ENCODE results near the gene NMNAT1. TPM values are rescaled to one million over a fixed set of nuclear protein-coding genes. Genes with fewer than 3 reads are reported as not detected.

The NMNAT1 gene
- total and polyA plus RNA-seq, 8 donors: 3.1 to 18.8 (median 8.7) TPM

DNA sequence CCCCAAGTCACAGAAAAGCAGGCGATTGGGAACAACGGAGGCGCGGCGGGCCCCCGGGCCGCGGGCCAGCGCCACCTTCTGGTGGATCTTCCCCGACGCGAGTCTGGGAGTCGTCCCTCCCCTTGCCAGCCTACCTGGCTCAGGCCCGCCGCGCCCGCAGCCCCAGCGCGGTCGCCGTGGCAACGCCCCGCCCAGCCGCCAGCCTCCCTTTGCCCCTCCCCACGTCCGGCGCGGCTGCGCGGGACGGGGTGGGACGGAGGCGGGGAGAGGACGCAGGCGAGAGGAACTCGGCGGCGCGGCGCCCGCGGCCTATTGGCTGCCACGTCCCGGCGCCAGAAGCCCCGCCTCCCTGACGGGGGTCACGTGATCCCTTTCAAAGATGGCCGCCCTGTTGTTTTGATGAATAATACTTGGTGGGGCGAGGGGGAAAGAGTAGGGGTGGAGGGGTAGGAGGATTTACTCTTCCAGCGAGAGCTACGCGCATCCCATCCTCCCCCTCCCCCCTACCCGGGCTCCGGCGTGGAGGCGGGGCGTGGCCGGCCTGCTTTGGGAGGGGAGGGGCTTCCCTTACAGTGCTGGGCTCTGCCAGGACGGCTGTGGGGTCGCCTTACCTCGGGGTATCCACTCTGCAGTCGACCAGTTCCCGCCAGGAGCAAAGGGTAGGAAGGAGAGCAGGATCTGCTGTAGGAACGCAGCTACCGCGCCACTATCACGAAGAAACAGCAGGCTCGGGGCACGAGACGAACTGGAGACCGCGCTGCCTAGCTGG lies 89.5 kb downstream of the NMNAT1 start, which contains the start of gene UBE4B:
TSS of gene UBE4B (plus strand) at position 369 of the 769 bp plus-strand sequence. CDS start 713 bp downstream, outside the sequence.
- H3K27ac ChIP-seq: peak within 1 kb of the TSS; percentile 91 to 97 (median 94)
- no peaks in the 10 kb centered on the region for H3K27me3 ChIP-seq
- intact Hi-C loops (cut with DNase I; ENCODE audit: low total_unique reads): loop anchor here (10.0 kb wide), 2 partner anchors 88 to 158 kb away; partner anchors contain the start of genes LZIC and NMNAT1
- H3K4me3 ChIP-seq: peak within 1 kb of the TSS; percentile 84 to 94 (median 86)
- DNase-seq: peak; percentile 99 to 100
- H3K9me3 ChIP-seq: no peaks in the 10 kb centered on the region
- TF ChIP-seq POLR2AphosphoS5 (IDR thresholded peaks at IDR 0.05) (peak in 1 of 3 donors; percentile 82), EP300 (IDR thresholded peaks at IDR 0.05) (no peak), POLR2A (IDR thresholded peaks at IDR 0.05) (no peak)
- TF ChIP-seq, protein P1, sequence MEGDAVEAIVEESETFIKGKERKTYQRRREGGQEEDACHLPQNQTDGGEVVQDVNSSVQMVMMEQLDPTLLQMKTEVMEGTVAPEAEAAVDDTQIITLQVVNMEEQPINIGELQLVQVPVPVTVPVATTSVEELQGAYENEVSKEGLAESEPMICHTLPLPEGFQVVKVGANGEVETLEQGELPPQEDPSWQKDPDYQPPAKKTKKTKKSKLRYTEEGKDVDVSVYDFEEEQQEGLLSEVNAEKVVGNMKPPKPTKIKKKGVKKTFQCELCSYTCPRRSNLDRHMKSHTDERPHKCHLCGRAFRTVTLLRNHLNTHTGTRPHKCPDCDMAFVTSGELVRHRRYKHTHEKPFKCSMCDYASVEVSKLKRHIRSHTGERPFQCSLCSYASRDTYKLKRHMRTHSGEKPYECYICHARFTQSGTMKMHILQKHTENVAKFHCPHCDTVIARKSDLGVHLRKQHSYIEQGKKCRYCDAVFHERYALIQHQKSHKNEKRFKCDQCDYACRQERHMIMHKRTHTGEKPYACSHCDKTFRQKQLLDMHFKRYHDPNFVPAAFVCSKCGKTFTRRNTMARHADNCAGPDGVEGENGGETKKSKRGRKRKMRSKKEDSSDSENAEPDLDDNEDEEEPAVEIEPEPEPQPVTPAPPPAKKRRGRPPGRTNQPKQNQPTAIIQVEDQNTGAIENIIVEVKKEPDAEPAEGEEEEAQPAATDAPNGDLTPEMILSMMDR (IDR thresholded peaks at IDR 0.05): peak in 5 of 7 experiments; percentile 63 to 90 (median 77)
- H3K36me3 ChIP-seq: peaks cover 7 to 16% (median 14%) of the 10 kb centered on the region in 4 donors
- H3K4me1 ChIP-seq: peaks cover 12 to 53% (median 30%) of the 10 kb centered on the region in 4 donors
- WGBS, 5 donors: 0 to 1% (median 1%) methylated on average over 23 to 73 of the region's 73 CpGs

DNA sequence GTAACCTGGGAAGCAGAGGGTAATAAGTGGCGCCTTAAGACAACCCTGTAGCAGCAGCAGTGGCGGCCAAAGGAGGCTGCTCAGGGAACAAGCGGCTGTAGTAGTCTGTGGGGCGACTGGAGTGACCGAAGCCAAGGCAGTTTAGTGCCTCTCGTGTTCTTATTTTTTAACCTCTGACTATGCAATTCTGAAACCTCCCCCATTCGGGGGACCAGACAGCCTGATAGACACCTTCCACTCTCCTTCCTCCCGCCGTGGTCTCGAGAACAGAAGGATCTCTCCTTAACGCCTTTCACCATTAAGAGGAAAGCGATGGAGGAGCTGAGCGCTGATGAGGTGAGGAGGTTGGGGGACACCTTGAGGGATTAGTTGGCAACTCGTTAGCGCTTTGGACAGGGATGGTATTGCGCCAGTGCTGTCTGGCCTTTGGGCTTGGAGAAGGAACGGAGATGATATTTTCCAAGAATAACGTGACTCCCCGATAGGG lies 90.1 kb downstream of the NMNAT1 start:
- peaks cover 10 to 22% (median 19%) of the 10 kb centered on the region in 4 donors for H3K36me3 ChIP-seq
- H3K4me1 ChIP-seq: peaks cover 12 to 55% (median 30%) of the 10 kb centered on the region in 4 donors
- H3K27ac ChIP-seq: peak overlapping the region; percentile 91 to 97 (median 94)
- 0 to 2% (median 0%) methylated on average over 19 of the region's 19 CpGs for WGBS, 5 donors
- H3K9me3 ChIP-seq: no peaks in the 10 kb centered on the region
- no peaks in the 10 kb centered on the region for H3K27me3 ChIP-seq
- DNase-seq: peak in 1 of 2 donors; percentile 62
- intact Hi-C loops (cut with DNase I; ENCODE audit: low total_unique reads): loop anchor here (10.0 kb wide), 2 partner anchors 89 to 159 kb away; partner anchors contain the start of genes LZIC and NMNAT1
- H3K4me3 ChIP-seq: peak overlapping the region; percentile 84 to 94 (median 86)
- TF ChIP-seq EP300 (IDR thresholded peaks at IDR 0.05) (no peak), POLR2A (IDR thresholded peaks at IDR 0.05) (no peak), POLR2AphosphoS5 (IDR thresholded peaks at IDR 0.05) (no peak)
- TF ChIP-seq, protein P1 (IDR thresholded peaks at IDR 0.05): no peak

Small RNA genes within 50 kb of the gene (small RNA-seq; reads per million reads assigned to genes)
- gene MIR5697: 0 to 0.20 (median 0) reads per million in 4 donors

Other genes with a start within 250 kb of the NMNAT1 start
- 100 to 1,000 TPM in 1 of 5 donors, 10 to 100 TPM in 4; 15.8 to 156 (median 42.6) TPM for gene CLSTN1, start 119.5 kb upstream of the NMNAT1 start, total RNA-seq
- 10 to 100 TPM; 10.5 to 59.3 (median 18.9) TPM for gene CLSTN1, start 119.5 kb upstream of the NMNAT1 start, polyA plus RNA-seq
- 10 to 100 TPM; 12.3 to 49.8 (median 34.2) TPM for gene CTNNBIP1, start 33.2 kb upstream of the NMNAT1 start, total RNA-seq
- 10 to 100 TPM; 17.2 to 38.5 (median 36.1) TPM for gene CTNNBIP1, start 33.2 kb upstream of the NMNAT1 start, polyA plus RNA-seq
- 10 to 100 TPM in 3 of 5 donors, 1 to 10 TPM in 2; 1.8 to 32.5 (median 10.7) TPM for gene LZIC, start 84 bp upstream of the NMNAT1 start, total RNA-seq
- 10 to 100 TPM; 11.7 to 21.7 (median 18.7) TPM for gene LZIC, start 84 bp upstream of the NMNAT1 start, polyA plus RNA-seq
- 1 to 10 TPM in 2 of 5 donors, not detected in 3; 3.5 to 6.2 TPM for gene RBP7, start 53.8 kb downstream of the NMNAT1 start, total RNA-seq
- 10 to 100 TPM; 16.1 to 24.8 (median 18.8) TPM for gene RBP7, start 53.8 kb downstream of the NMNAT1 start, polyA plus RNA-seq
- gene UBE4B, start 89.5 kb downstream of the NMNAT1 start, total RNA-seq: 10 to 100 TPM; 37.1 to 82.9 (median 42.6) TPM
- gene UBE4B, start 89.5 kb downstream of the NMNAT1 start, polyA plus RNA-seq: 10 to 100 TPM; 13.3 to 17.1 (median 15.6) TPM